GM10248 (cell line): ENCODE results near the gene TCTA.

Experiments used
- CTCF ChIA-PET: fragments of 300-600 bp; sonication (Branson Sonifier 250); formaldehyde crosslinking; extraction: SDS; loops from one replicate; lab custom pipeline; 2021; ENCODE audit warnings: antibody characterized with exemption; lab: Yijun Ruan, JAX
- POLR2A ChIA-PET: fragments of 350-650 bp; sonication (Branson Sonifier 250); formaldehyde crosslinking; extraction: SDS; loops from one replicate; lab custom pipeline; 2020; ENCODE audit warnings: antibody characterized with exemption; lab: Yijun Ruan, JAX
- DNase-seq: peaks from one replicate; pipeline ENCODE4 v3.0.0; 2012; ENCODE audit errors: extremely low spot score
- CTCF ChIP-seq: IDR thresholded peaks from 2 replicates; pipeline ENCODE4 v1.5.1; 2012; ENCODE audit warnings: mild to moderate bottlenecking, low read depth; ENCODE audit errors: extremely low read depth, missing control alignments, control extremely low read depth

The TCTA gene

GRCh38 chr3:49461443-49462171, 49.4 kb downstream of the TCTA start:
- peak; percentile 21 for DNase-seq
- CTCF ChIA-PET, result interaction anchor here (0.8 to 4.6 kb wide), 4 partner anchors 9 to 121 kb away, joined by 3 to 30 read pairs (median 4); partner anchors contain the start of gene DAG1
- no peak for TF ChIP-seq CTCF
- POLR2A ChIA-PET, result no interaction called here

- no peak for TF ChIP-seq CTCF
- no peak for DNase-seq
- POLR2A ChIA-PET, result no interaction called here
- CTCF ChIA-PET, result interaction anchor here (2.1 to 4.6 kb wide), 2 partner anchors 13 kb away, joined by 7 to 30 read pairs; no protein-coding TSS in a partner anchor
Observed at GRCh38 chr3:49462222-49462621, 50.0 kb downstream of the TCTA start.

- no peak for DNase-seq
- POLR2A ChIA-PET, result no interaction called here
- TF ChIP-seq CTCF, result no peak
- CTCF ChIA-PET, result interaction anchor here (0.7 kb wide), 1 partner anchor 16 kb away, joined by 3 read pairs; no protein-coding TSS in a partner anchor
Observed at GRCh38 chr3:49465270-49466034, 53.2 kb downstream of the TCTA start.
